Measurements from ENCODE around the gene PLEKHJ1. TPM values are rescaled to one million over a fixed set of nuclear protein-coding genes. Genes with fewer than 3 reads are reported as not detected.
A peak's percentile ranks its signal among the peaks of the same experiment; 100 is the strongest.

The PLEKHJ1 gene
- total RNA-seq, 1 experiment from 2014 or later, result 119 TPM

DNA sequence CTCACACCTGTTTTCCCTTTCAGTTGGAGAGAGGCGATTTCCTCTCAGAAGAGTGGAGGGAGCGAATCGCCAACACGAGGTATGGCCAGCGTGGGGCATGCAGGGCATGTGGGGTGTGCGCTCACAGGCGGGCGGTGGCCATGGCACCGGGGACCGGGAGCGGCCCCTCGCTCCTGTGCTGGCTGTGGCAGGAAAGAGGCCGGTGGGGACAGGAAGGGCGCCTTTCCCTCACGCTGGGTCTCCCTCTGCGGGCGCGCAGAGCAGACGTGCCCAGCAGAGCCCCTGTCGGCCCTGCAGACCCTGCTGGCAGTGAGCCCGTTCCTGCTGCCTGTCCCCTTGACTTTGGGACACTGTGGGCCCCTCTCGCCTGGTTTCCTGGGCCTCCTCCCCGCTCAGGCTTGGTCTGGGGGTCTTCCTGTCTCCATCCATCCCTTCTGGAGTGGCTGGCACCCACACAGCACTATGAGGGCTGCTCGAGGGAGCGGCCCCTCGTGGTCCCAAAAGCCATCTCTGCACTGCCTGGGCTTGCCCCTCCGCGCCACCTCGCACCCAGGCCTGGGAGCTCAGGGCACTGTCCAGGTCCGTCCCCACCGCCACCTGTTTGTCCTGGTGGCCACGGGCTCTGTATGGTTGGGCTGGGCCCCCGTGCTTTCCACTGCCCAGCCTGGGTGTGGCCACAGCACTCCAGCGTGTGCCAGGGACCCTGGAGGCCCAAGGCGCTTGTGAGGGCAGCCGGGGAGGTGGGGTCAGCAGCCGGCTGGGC lies 36.1 kb downstream of the PLEKHJ1 start:
- H3K36me3 Mint-ChIP-seq (ENCODE audit: insufficient read depth, unreplicated experiment), result peaks cover 51% of the 10 kb centered on the region
- no peaks in the 10 kb centered on the region for H3K27me3 ChIP-seq (replicated peaks; ENCODE audit: control insufficient read depth, insufficient read depth, low read length)
- no peaks in the 10 kb centered on the region for H3K27me3 Mint-ChIP-seq (ENCODE audit: insufficient read depth, unreplicated experiment)
- POLR2A ChIA-PET, result no interaction called here
- no peaks in the 10 kb centered on the region for H3K4me1 Mint-ChIP-seq (ENCODE audit: low read depth, unreplicated experiment)
- no TSS peak for BruUV-seq (replicated peaks)
- H3K4me3 ChIP-seq (ENCODE audit: low read depth, low read length), result no peak overlapping the region
- no peaks in the 10 kb centered on the region for H3K4me1 ChIP-seq
- CTCF ChIA-PET, result no interaction called here
- H3K9me3 Mint-ChIP-seq (ENCODE audit: unreplicated experiment), result no peaks in the 10 kb centered on the region
- H3K4me3 Mint-ChIP-seq (ENCODE audit: unreplicated experiment), result no peak overlapping the region
- H3K36me3 ChIP-seq (ENCODE audit: control insufficient read depth, insufficient read depth, low read length), result peaks cover 1% of the 10 kb centered on the region; the same call in 1 of the 2 replicates
- no peaks in the 10 kb centered on the region for H3K9me3 ChIP-seq
- intact Hi-C loops (cut with micrococcal nuclease; ENCODE audit: unreplicated experiment), result no loop called here
- DNase-seq, result no peak
- TF ChIP-seq, protein P1, sequence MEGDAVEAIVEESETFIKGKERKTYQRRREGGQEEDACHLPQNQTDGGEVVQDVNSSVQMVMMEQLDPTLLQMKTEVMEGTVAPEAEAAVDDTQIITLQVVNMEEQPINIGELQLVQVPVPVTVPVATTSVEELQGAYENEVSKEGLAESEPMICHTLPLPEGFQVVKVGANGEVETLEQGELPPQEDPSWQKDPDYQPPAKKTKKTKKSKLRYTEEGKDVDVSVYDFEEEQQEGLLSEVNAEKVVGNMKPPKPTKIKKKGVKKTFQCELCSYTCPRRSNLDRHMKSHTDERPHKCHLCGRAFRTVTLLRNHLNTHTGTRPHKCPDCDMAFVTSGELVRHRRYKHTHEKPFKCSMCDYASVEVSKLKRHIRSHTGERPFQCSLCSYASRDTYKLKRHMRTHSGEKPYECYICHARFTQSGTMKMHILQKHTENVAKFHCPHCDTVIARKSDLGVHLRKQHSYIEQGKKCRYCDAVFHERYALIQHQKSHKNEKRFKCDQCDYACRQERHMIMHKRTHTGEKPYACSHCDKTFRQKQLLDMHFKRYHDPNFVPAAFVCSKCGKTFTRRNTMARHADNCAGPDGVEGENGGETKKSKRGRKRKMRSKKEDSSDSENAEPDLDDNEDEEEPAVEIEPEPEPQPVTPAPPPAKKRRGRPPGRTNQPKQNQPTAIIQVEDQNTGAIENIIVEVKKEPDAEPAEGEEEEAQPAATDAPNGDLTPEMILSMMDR (IDR thresholded peaks at IDR 0.05; ENCODE audit: insufficient read depth in 1 of 2, low read depth in 1 of 2, low read length in 1 of 2, severe bottlenecking in 1 of 2, unreplicated experiment in 1 of 2), result no peak
- no peak overlapping the region for H3K27ac Mint-ChIP-seq (ENCODE audit: unreplicated experiment)

DNA sequence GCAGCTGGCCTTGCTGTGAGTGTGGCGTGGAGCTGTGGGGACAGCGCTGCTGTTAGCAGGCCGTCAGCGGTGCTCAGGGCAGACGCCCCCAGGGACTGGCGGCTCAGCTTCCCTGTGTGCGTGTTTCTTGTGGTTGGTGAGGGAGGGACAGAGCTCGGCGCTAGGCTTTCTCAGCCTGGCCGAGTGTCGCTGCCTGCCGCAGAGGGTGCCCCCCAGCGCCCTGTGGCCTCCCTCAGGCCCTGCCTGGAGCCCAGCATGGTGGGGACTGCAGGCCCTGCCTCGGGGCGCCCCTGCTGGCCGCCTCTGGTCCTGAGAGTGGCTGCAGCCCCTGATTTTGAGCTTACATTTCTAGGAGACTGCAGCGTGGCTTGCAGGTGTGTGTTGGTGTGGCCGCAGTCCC lies 36.9 kb downstream of the PLEKHJ1 start:
- H3K27ac Mint-ChIP-seq (ENCODE audit: unreplicated experiment), result no peak overlapping the region
- H3K4me3 ChIP-seq (ENCODE audit: low read depth, low read length), result no peak overlapping the region
- H3K4me1 Mint-ChIP-seq (ENCODE audit: low read depth, unreplicated experiment), result no peaks in the 10 kb centered on the region
- no TSS peak for BruUV-seq (replicated peaks)
- POLR2A ChIA-PET, result no interaction called here
- H3K27me3 Mint-ChIP-seq (ENCODE audit: insufficient read depth, unreplicated experiment), result no peaks in the 10 kb centered on the region
- 0 out of 2 replicates have a peak, but pooled peaks cover 1% of the 10 kb centered on the region for H3K36me3 ChIP-seq (ENCODE audit: control insufficient read depth, insufficient read depth, low read length)
- H3K4me1 ChIP-seq, result no peaks in the 10 kb centered on the region
- CTCF ChIA-PET, result no interaction called here
- DNase-seq, result no peak
- H3K27me3 ChIP-seq (replicated peaks; ENCODE audit: control insufficient read depth, insufficient read depth, low read length), result no peaks in the 10 kb centered on the region
- no peak overlapping the region for H3K4me3 Mint-ChIP-seq (ENCODE audit: unreplicated experiment)
- H3K9me3 Mint-ChIP-seq (ENCODE audit: unreplicated experiment), result no peaks in the 10 kb centered on the region
- TF ChIP-seq, protein P1 (IDR thresholded peaks at IDR 0.05; ENCODE audit: insufficient read depth in 1 of 2, low read depth in 1 of 2, low read length in 1 of 2, severe bottlenecking in 1 of 2, unreplicated experiment in 1 of 2), result no peak
- H3K36me3 Mint-ChIP-seq (ENCODE audit: insufficient read depth, unreplicated experiment), result peaks cover 45% of the 10 kb centered on the region
- intact Hi-C loops (cut with micrococcal nuclease; ENCODE audit: unreplicated experiment), result no loop called here
- no peaks in the 10 kb centered on the region for H3K9me3 ChIP-seq

DNA sequence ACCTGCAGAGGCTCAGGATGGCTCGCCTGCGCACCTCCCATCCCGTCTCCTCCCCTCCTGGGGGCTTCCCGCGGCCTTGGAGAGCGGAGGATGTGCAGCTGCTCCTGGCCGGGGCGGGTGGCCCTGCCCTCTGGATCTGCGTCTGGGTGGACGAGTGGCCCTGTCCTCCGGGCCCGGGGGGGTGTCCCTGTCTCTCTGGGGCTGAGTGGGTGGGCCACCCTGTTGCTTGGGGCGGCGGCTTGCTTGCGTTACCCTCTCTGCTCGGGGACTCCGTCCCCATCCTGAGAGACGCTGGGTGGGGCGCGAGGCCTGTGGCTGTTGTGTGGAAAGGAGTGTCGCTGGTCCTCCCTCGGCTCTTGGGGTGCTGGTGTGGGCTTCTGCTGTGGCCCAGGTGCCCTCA lies 37.8 kb downstream of the PLEKHJ1 start:
- ChIA-PET POLR2A (no interaction called here), CTCF (no interaction called here)
- Histone ChIP-seq H3K9me3 (no peaks in the 10 kb centered on the region), H3K4me3 (ENCODE audit: low read depth, low read length) (no peak overlapping the region), H3K36me3 (ENCODE audit: control insufficient read depth, insufficient read depth, low read length) (0 out of 2 replicates have a peak, but pooled peaks cover 1% of the 10 kb centered on the region), H3K27me3 (replicated peaks; ENCODE audit: control insufficient read depth, insufficient read depth, low read length) (no peaks in the 10 kb centered on the region), H3K4me1 (no peaks in the 10 kb centered on the region)
- TF ChIP-seq, protein P1 (IDR thresholded peaks at IDR 0.05; ENCODE audit: insufficient read depth in 1 of 2, low read depth in 1 of 2, low read length in 1 of 2, severe bottlenecking in 1 of 2, unreplicated experiment in 1 of 2), result no peak
- DNase-seq, result no peak
- H3K4me3 Mint-ChIP-seq (ENCODE audit: unreplicated experiment), result no peak overlapping the region
- H3K36me3 Mint-ChIP-seq (ENCODE audit: insufficient read depth, unreplicated experiment), result peaks cover 43% of the 10 kb centered on the region
- no peaks in the 10 kb centered on the region for H3K4me1 Mint-ChIP-seq (ENCODE audit: low read depth, unreplicated experiment)
- no peaks in the 10 kb centered on the region for H3K27me3 Mint-ChIP-seq (ENCODE audit: insufficient read depth, unreplicated experiment)
- no peaks in the 10 kb centered on the region for H3K9me3 Mint-ChIP-seq (ENCODE audit: unreplicated experiment)
- H3K27ac Mint-ChIP-seq (ENCODE audit: unreplicated experiment), result peak overlapping the region; percentile 29
- BruUV-seq (replicated peaks), result no TSS peak
- intact Hi-C loops (cut with micrococcal nuclease; ENCODE audit: unreplicated experiment), result no loop called here

All from Caco-2 (cell line).